CD14-positive monocyte (primary cell): ENCODE data around the gene RAMACL. TPM values are rescaled to one million over a fixed set of nuclear protein-coding genes. Genes with fewer than 3 reads are reported as not detected.
A peak's percentile ranks its signal among the peaks of the same experiment; 100 is the strongest.

Experiments used
- DNase-seq, 3 donors: peaks; one replicate each; pipeline ENCODE4 v3.0.0-alpha.2; 2011 to 2022
- H2AFZ ChIP-seq: 2 replicates; pipeline ENCODE4 v1.6.0; 2012; ENCODE audit warnings: mild to moderate bottlenecking, low read depth, low read length, inconsistent platforms; ENCODE audit not compliant: insufficient read depth, poor library complexity, severe bottlenecking
- H3K27ac ChIP-seq, 2 donors: 1 replicate in 1 of 2; 2 replicates in 1 of 2; pipeline ENCODE4 v1.5.1; 2012 to 2013; ENCODE audit warnings: low read length in 2 of 2, control low read depth in 1 of 2, inconsistent platforms in 1 of 2, low read depth in 1 of 2, mild to moderate bottlenecking in 1 of 2
- H3K27me3 ChIP-seq, 2 donors: one replicate each; pipeline versions ENCODE4 v1.6.0 to v1.6.1; 2011 to 2013; ENCODE audit warnings: low read length in 2 of 2; ENCODE audit not compliant: control insufficient read depth in 2 of 2, insufficient read depth in 2 of 2
- H3K36me3 ChIP-seq, 2 donors: replicated peaks in 1 of 2; 1 replicate in 1 of 2; 2 replicates in 1 of 2; pipeline versions ENCODE4 v1.5.1 to v1.6.1; 2012 to 2013; ENCODE audit warnings: low read length in 2 of 2, control low read depth in 1 of 2, inconsistent platforms in 1 of 2, mild to moderate bottlenecking in 1 of 2; ENCODE audit not compliant: insufficient read depth in 2 of 2, control insufficient read depth in 1 of 2
- H3K4me1 ChIP-seq, 2 donors: 1 replicate in 1 of 2; 2 replicates in 1 of 2; pipeline versions ENCODE4 v1.5.1 to v1.6.1; 2012 to 2013; ENCODE audit warnings: low read length in 2 of 2, control low read depth in 1 of 2, inconsistent platforms in 1 of 2, mild to moderate bottlenecking in 1 of 2, moderate library complexity in 1 of 2; ENCODE audit not compliant: insufficient read depth in 2 of 2, control insufficient read depth in 1 of 2
- H3K4me2 ChIP-seq: replicated peaks from 2 replicates; pipeline ENCODE3; 2012; ENCODE audit warnings: low read length, moderate library complexity, mild to moderate bottlenecking; ENCODE audit not compliant: poor library complexity, severe bottlenecking; ENCODE audit errors: extremely low read depth
- H3K4me3 ChIP-seq, 3 experiments: fragments of 200-600 bp in 1 of 3; sonication (generic) in 1 of 3; replicated peaks in 1 of 3; 1 replicate in 2 of 3; 2 replicates in 1 of 3; pipeline ENCODE4 v1.5.1; 2011 to 2013; ENCODE audit warnings: low read length in 3 of 3, mild to moderate bottlenecking in 3 of 3, control low read depth in 2 of 3, low read depth in 2 of 3, inconsistent platforms in 1 of 3, moderate library complexity in 1 of 3
- H3K79me2 ChIP-seq: 2 replicates; pipeline ENCODE4 v1.6.0; 2012; ENCODE audit warnings: mild to moderate bottlenecking, control low read depth, inconsistent platforms, low read length, moderate library complexity; ENCODE audit not compliant: insufficient read depth
- H3K9ac ChIP-seq: 2 replicates; pipeline ENCODE4 v1.6.0; 2017; ENCODE audit warnings: low read length, mild to moderate bottlenecking; ENCODE audit not compliant: insufficient read depth, poor library complexity, severe bottlenecking
- H3K9me3 ChIP-seq, 2 donors: replicated peaks in 1 of 2; 1 replicate in 1 of 2; 2 replicates in 1 of 2; pipeline versions ENCODE4 v1.5.1 to v1.6.1; 2012 to 2013; ENCODE audit warnings: low read length in 2 of 2, control low read depth in 1 of 2; ENCODE audit not compliant: control insufficient read depth in 1 of 2, insufficient read depth in 1 of 2
- H4K20me1 ChIP-seq: 2 replicates; pipeline ENCODE4 v1.6.0; 2012; ENCODE audit warnings: mild to moderate bottlenecking, low read length, control low read depth, moderate library complexity; ENCODE audit not compliant: insufficient read depth
- H3K27ac Mint-ChIP-seq, 7 donors: one replicate each; pipeline ENCODE4 v1.8.0; 2020; ENCODE audit warnings: mild to moderate bottlenecking in 7 of 7, mixed read lengths in 7 of 7, moderate library complexity in 6 of 7, inconsistent platforms in 2 of 7
- H3K27me3 Mint-ChIP-seq, 3 donors: one replicate each; pipeline ENCODE4 v1.8.0; 2021 to 2022; ENCODE audit warnings: low read depth in 3 of 3, mild to moderate bottlenecking in 3 of 3, mixed read lengths in 3 of 3, moderate library complexity in 3 of 3, inconsistent platforms in 1 of 3
- H3K36me3 Mint-ChIP-seq, 2 donors: one replicate each; pipeline ENCODE4 v1.8.0; 2020; ENCODE audit warnings: mixed read lengths in 2 of 2, inconsistent platforms in 1 of 2, mild to moderate bottlenecking in 1 of 2
- H3K4me1 Mint-ChIP-seq: one replicate; pipeline ENCODE4 v1.8.0; 2020; ENCODE audit warnings: mild to moderate bottlenecking, mixed read lengths
- H3K4me3 Mint-ChIP-seq, 2 donors: one replicate each; pipeline ENCODE4 v1.8.0; 2020; ENCODE audit warnings: mild to moderate bottlenecking in 2 of 2, mixed read lengths in 2 of 2, moderate library complexity in 1 of 2
- H3K9me3 Mint-ChIP-seq, 7 donors: one replicate each; pipeline ENCODE4 v1.8.0; 2020 to 2022; ENCODE audit warnings: mixed read lengths in 7 of 7, mild to moderate bottlenecking in 6 of 7, moderate library complexity in 6 of 7, inconsistent platforms in 2 of 7
- WGBS: methylation state at CpG from one replicate; pipeline ENCODE4 v1.1.5; 2013; ENCODE audit warnings: missing lambda C conversion rate; ENCODE audit not compliant: insufficient coverage; 5-methylcytosine and 5-hydroxymethylcytosine counted together
- intact Hi-C, 2 donors: fragments of 100-400 bp; cut with micrococcal nuclease; formaldehyde crosslinking; loops; one replicate each; pipeline versions ENCODE4 v1.15.0 to v1.15.1; 2023
- polyA plus RNA-seq, 3 donors: library from polyadenylated mRNA; depleted of rRNA in 1 of 3; unstranded in 2 of 3; stranded (reverse) in 1 of 3; fragments of 300-500 nt in 2 of 3; fragments of >200 nt in 1 of 3; fragmentation: Illumina TruSeq in 2 of 3; gene quantifications; 1 replicate in 2 of 3; 2 replicates in 1 of 3; pipeline ENCODE4 v1.2.3, GENCODE V29; 2012 to 2021
- TF ChIP-seq, protein P1 (sequence below): fragments of 200-600 bp; IDR thresholded peaks from one replicate; pipeline ENCODE4 v1.8.0; 2022; ENCODE audit warnings: antibody characterized with exemption, mild to moderate bottlenecking

Gene RAMACL
- polyA plus RNA-seq, 3 donors: 0.05 to 0.33 (median 0.11) TPM

- H3K27ac Mint-ChIP-seq: peak overlapping the region in 6 of 7 donors; percentile 50 to 94 (median 90)
- H3K4me1 ChIP-seq: peaks cover 58 to 60% of the 10 kb centered on the region in 2 donors
- H3K4me3 Mint-ChIP-seq: peak overlapping the region; percentile 54 to 83
- H3K4me2 ChIP-seq: peak overlapping the region; percentile 67
- H4K20me1 ChIP-seq: no peaks in the 10 kb centered on the region
- H3K27me3 ChIP-seq: no peaks in the 10 kb centered on the region
- intact Hi-C loops: no loop called here
- peak overlapping the region in 1 of 3 experiments; percentile 63 for H3K4me3 ChIP-seq
- no peaks in the 10 kb centered on the region for H3K36me3 ChIP-seq
- H3K27ac ChIP-seq: peak overlapping the region; percentile 29 to 73
- H3K9me3 Mint-ChIP-seq: peaks cover 0 to 3% (median 0%) of the 10 kb centered on the region in 7 donors
- H3K27me3 Mint-ChIP-seq: peaks cover 0 to 3% (median 3%) of the 10 kb centered on the region in 3 donors
- peak; percentile 15 to 70 (median 43) for DNase-seq
- TF ChIP-seq, protein P1, sequence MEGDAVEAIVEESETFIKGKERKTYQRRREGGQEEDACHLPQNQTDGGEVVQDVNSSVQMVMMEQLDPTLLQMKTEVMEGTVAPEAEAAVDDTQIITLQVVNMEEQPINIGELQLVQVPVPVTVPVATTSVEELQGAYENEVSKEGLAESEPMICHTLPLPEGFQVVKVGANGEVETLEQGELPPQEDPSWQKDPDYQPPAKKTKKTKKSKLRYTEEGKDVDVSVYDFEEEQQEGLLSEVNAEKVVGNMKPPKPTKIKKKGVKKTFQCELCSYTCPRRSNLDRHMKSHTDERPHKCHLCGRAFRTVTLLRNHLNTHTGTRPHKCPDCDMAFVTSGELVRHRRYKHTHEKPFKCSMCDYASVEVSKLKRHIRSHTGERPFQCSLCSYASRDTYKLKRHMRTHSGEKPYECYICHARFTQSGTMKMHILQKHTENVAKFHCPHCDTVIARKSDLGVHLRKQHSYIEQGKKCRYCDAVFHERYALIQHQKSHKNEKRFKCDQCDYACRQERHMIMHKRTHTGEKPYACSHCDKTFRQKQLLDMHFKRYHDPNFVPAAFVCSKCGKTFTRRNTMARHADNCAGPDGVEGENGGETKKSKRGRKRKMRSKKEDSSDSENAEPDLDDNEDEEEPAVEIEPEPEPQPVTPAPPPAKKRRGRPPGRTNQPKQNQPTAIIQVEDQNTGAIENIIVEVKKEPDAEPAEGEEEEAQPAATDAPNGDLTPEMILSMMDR: no peak
- H3K36me3 Mint-ChIP-seq: no peaks in the 10 kb centered on the region
- 0% methylated on average over 5 of the region's 10 CpGs for WGBS
- H3K4me1 Mint-ChIP-seq: peaks cover 59% of the 10 kb centered on the region
- no peak overlapping the region for H3K9ac ChIP-seq
- no peaks in the 10 kb centered on the region for H3K79me2 ChIP-seq
- no peak overlapping the region for H2AFZ ChIP-seq
- H3K9me3 ChIP-seq: no peaks in the 10 kb centered on the region
Measured at GRCh38 chr6:166587631-166588413, 1.3 kb upstream of the RAMACL start.

DNA sequence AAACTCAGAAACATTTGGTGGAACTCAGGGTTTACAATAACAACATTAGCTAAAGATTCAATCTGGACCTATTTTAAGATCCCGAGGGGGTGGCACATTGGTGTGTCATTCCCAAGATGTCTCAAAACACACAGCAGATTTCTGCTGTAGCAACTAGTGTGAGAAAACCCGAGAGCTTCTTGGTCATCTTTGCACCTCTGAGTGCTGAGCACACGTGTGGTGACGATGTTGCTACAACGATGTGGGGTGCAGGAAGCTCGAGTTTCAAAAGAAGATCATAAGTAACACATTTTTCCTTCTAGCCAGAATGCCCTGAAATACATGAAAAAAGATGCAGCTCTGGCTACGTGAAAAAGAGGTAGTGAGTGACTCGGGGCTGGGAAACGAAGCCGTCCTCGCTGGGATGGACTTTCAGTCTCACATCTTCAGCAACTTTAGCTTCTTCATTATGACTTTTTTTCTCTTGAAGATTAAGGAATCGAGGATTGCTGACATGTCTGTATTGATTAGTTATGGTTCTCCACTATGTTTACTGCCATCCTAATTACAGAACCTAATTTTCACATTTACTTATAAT is 1.5 kb downstream of the RAMACL start:
- intact Hi-C loops: no loop called here
- H3K4me1 ChIP-seq: peaks cover 47 to 51% of the 10 kb centered on the region in 2 donors
- H4K20me1 ChIP-seq: no peaks in the 10 kb centered on the region
- TF ChIP-seq, protein P1: no peak
- H3K27ac Mint-ChIP-seq: peak overlapping the region in 2 of 7 donors; percentile 40 to 63
- H3K27ac ChIP-seq: no peak overlapping the region
- no peaks in the 10 kb centered on the region for H3K9me3 ChIP-seq
- no peak overlapping the region for H2AFZ ChIP-seq
- no peaks in the 10 kb centered on the region for H3K36me3 ChIP-seq
- peaks cover 49% of the 10 kb centered on the region for H3K4me1 Mint-ChIP-seq
- no peaks in the 10 kb centered on the region for H3K27me3 ChIP-seq
- peak in 1 of 3 donors; percentile 31 for DNase-seq
- no peak overlapping the region for H3K4me2 ChIP-seq
- no peak overlapping the region for H3K9ac ChIP-seq
- H3K36me3 Mint-ChIP-seq: no peaks in the 10 kb centered on the region
- no peaks in the 10 kb centered on the region for H3K79me2 ChIP-seq
- peaks cover 0 to 3% (median 0%) of the 10 kb centered on the region in 7 donors for H3K9me3 Mint-ChIP-seq
- WGBS: 24% methylated on average over 7 of the region's 12 CpGs
- no peak overlapping the region for H3K4me3 Mint-ChIP-seq
- no peak overlapping the region for H3K4me3 ChIP-seq
- peaks cover 0 to 3% (median 2%) of the 10 kb centered on the region in 3 donors for H3K27me3 Mint-ChIP-seq
